Measurements from ENCODE around the gene TUBB.

DNA sequence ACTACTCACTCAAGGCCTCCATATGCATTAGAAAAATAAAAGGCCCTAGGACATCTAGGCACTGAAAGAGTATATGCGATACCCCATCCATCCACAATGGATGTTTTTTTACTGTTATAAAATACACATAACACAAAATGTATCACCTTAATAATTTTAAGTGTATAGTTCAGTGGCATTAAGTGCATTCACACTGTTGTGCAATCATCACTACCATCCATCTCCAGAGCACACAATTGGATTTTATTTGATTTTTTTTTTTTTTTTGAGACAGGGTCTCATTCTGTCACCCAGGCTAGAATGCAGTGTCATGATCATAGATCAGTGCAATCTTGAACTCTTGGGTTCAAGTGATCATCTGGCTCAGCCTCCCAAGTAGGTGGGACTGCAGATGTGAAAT lies 5.9 kb upstream of the TUBB start:
- TF ChIP-seq CSDC2 (CRISPR knock-in tag; IDR thresholded peaks at IDR 0.05) (no peak), TOX (CRISPR knock-in tag; IDR thresholded peaks at IDR 0.05; ENCODE audit: borderline replicate concordance) (no peak), PPARA (CRISPR knock-in tag; IDR thresholded peaks at IDR 0.05; ENCODE audit: borderline replicate concordance) (no peak), ZFP3 (CRISPR knock-in tag; IDR thresholded peaks at IDR 0.05) (no peak), ZNF8 (CRISPR knock-in tag; IDR thresholded peaks at IDR 0.05) (no peak)
- TF ChIP-seq, protein P1, sequence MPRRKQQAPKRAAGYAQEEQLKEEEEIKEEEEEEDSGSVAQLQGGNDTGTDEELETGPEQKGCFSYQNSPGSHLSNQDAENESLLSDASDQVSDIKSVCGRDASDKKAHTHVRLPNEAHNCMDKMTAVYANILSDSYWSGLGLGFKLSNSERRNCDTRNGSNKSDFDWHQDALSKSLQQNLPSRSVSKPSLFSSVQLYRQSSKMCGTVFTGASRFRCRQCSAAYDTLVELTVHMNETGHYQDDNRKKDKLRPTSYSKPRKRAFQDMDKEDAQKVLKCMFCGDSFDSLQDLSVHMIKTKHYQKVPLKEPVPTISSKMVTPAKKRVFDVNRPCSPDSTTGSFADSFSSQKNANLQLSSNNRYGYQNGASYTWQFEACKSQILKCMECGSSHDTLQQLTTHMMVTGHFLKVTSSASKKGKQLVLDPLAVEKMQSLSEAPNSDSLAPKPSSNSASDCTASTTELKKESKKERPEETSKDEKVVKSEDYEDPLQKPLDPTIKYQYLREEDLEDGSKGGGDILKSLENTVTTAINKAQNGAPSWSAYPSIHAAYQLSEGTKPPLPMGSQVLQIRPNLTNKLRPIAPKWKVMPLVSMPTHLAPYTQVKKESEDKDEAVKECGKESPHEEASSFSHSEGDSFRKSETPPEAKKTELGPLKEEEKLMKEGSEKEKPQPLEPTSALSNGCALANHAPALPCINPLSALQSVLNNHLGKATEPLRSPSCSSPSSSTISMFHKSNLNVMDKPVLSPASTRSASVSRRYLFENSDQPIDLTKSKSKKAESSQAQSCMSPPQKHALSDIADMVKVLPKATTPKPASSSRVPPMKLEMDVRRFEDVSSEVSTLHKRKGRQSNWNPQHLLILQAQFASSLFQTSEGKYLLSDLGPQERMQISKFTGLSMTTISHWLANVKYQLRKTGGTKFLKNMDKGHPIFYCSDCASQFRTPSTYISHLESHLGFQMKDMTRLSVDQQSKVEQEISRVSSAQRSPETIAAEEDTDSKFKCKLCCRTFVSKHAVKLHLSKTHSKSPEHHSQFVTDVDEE (CRISPR knock-in tag; IDR thresholded peaks at IDR 0.05): no peak
